ENCODE data around the gene SIK2. TPM values are rescaled to one million over a fixed set of nuclear protein-coding genes. Genes with fewer than 3 reads are reported as not detected.

Gene SIK2
- total and polyA plus RNA-seq, 9 of the 15 experiments (the other 6 are each of a cell fraction or from before 2014, with no cell fraction given), result 0.74 to 11.6 (median 3.8) TPM

- ChIA-PET POLR2A (no interaction called here), CTCF (ENCODE audit: low intra/inter-chr PET ratio) (no interaction called here)
- no peak overlapping the region for H3K4me2 ChIP-seq (ENCODE audit: insufficient read depth, low read length)
- peaks cover 3% of the 10 kb centered on the region; the same call in 1 of the 3 replicates for H3K36me3 ChIP-seq (ENCODE audit: control insufficient read depth, insufficient read depth, low read length)
- TF ChIP-seq SNIP1 (IDR thresholded peaks at IDR 0.05; ENCODE audit: low read depth), result no peak
- no peak for TF ChIP-seq MTF1 (CRISPR knock-in tag; IDR thresholded peaks at IDR 0.05; ENCODE audit: borderline replicate concordance)
- TF ChIP-seq HMG20B (CRISPR knock-in tag; IDR thresholded peaks at IDR 0.05), result no peak
- no peak for TF ChIP-seq FOXA1 (IDR thresholded peaks at IDR 0.05; ENCODE audit: borderline replicate concordance)
- no peak for TF ChIP-seq CHD1 (IDR thresholded peaks at IDR 0.05; ENCODE audit: low read length)
- TF ChIP-seq ZNF449 (CRISPR knock-in tag; IDR thresholded peaks at IDR 0.05), result no peak
- TF ChIP-seq HMGXB4 (CRISPR knock-in tag; IDR thresholded peaks at IDR 0.05), result no peak
- TF ChIP-seq, protein P1, sequence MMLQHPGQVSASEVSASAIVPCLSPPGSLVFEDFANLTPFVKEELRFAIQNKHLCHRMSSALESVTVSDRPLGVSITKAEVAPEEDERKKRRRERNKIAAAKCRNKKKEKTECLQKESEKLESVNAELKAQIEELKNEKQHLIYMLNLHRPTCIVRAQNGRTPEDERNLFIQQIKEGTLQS (IDR thresholded peaks at IDR 0.05), result peak; percentile 54
- TF ChIP-seq, protein P1 (CRISPR knock-in tag; conservative IDR thresholded peaks at IDR 0.05), result no peak
- no peak for TF ChIP-seq DIDO1 (tag; IDR thresholded peaks at IDR 0.05; ENCODE audit: low read depth)
- H3K4me1 ChIP-seq (replicated peaks in 1 of 2; ENCODE audit: control insufficient read depth in 2 of 2, insufficient read depth in 2 of 2, low read length in 2 of 2), result no peaks in the 10 kb centered on the region
- 91% methylated on average over 4 of the region's 4 CpGs for WGBS (ENCODE audit: insufficient coverage, low coverage, missing lambda C conversion rate)
- no peaks in the 10 kb centered on the region for H3K9me1 ChIP-seq (ENCODE audit: control insufficient read depth, insufficient read depth, low read length)
- no peaks in the 10 kb centered on the region for H3K79me2 ChIP-seq (ENCODE audit: control insufficient read depth, insufficient read depth, low read length)
- no TSS peak for BruUV-seq (replicated peaks)
- no peaks in the 10 kb centered on the region for H4K20me1 ChIP-seq (replicated peaks; ENCODE audit: control insufficient read depth, insufficient read depth, low read length)
- FAIRE-seq (no peak), DNase-seq (ENCODE audit: extremely low read depth in 1 of 4, low spot score in 3 of 4) (no peak), ATAC-seq (no peak)
- H3K9ac ChIP-seq (ENCODE audit: insufficient read depth in 1 of 2, low read depth in 2 of 2, low read length in 2 of 2), result no peak overlapping the region
- in situ Hi-C loops (cut with MboI), result no loop called here
- H2AFZ ChIP-seq (ENCODE audit: low read depth, low read length), result no peak overlapping the region
- H3K4me3 ChIP-seq, result no peak overlapping the region
- no peak overlapping the region for H3K27ac ChIP-seq (ENCODE audit: extremely low read depth, low read depth, low read length)
- intact Hi-C loops (cut with micrococcal nuclease), result no loop called here
- H3K27me3 ChIP-seq (ENCODE audit: control insufficient read depth in 2 of 2, insufficient read depth in 2 of 2, low read length in 2 of 2), result no peaks in the 10 kb centered on the region
- H3K9me3 ChIP-seq (replicated peaks; ENCODE audit: control insufficient read depth, insufficient read depth, low read depth, low read length), result no peaks in the 10 kb centered on the region
Observed at GRCh38 chr11:111676878-111677585, 74.8 kb downstream of the SIK2 start.
